DOHH2 (cell line): Measurements from ENCODE around the gene SLC15A2.

ENCODE experiments used
- EZH2phosphoT487 ChIP-seq: fragments of 200-600 bp; sonication (generic); IDR thresholded peaks from 2 replicates; pipeline ENCODE4 v1.6.1; 2017; ENCODE audit warnings: borderline replicate concordance, mild to moderate bottlenecking, antibody characterized with exemption, low read length, moderate library complexity, mixed read lengths
- TF ChIP-seq, protein P1 (sequence below): fragments of 200-600 bp; sonication (generic); IDR thresholded peaks from one replicate; pipeline ENCODE4 v1.5.1; 2014; ENCODE audit warnings: antibody characterized with exemption, mild to moderate bottlenecking, low read depth, low read length; ENCODE audit not compliant: poor library complexity, severe bottlenecking

DNA sequence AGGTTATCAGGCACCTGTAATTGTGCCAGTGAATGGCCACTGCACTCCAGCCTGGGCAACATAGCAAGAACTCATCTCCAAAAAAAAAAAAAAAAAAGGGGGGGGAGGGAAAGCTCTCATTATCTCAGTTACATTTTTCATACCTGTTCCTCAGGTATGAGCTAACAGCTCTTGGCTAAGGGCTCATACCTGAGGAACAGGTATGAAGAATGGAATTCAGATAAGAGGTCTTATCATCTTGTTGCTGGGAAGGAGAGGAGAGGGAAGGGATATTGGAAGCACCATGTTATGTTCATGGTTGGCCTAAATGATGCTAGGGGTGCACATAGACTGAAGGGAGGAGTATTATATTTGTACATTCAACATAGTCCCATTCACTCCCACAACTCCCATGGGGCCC is 2.6 kb downstream of the SLC15A2 start:
- TF ChIP-seq, protein P1, sequence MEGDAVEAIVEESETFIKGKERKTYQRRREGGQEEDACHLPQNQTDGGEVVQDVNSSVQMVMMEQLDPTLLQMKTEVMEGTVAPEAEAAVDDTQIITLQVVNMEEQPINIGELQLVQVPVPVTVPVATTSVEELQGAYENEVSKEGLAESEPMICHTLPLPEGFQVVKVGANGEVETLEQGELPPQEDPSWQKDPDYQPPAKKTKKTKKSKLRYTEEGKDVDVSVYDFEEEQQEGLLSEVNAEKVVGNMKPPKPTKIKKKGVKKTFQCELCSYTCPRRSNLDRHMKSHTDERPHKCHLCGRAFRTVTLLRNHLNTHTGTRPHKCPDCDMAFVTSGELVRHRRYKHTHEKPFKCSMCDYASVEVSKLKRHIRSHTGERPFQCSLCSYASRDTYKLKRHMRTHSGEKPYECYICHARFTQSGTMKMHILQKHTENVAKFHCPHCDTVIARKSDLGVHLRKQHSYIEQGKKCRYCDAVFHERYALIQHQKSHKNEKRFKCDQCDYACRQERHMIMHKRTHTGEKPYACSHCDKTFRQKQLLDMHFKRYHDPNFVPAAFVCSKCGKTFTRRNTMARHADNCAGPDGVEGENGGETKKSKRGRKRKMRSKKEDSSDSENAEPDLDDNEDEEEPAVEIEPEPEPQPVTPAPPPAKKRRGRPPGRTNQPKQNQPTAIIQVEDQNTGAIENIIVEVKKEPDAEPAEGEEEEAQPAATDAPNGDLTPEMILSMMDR: no peak
- TF ChIP-seq EZH2phosphoT487: no peak
